Medulla oblongata (tissue), 1 donor: Measurements from ENCODE around the gene LARGE2.
A peak's percentile ranks its signal among the peaks of the same experiment; 100 is the strongest.

Experiments used
- DNase-seq: peaks from one replicate; pipeline ENCODE4 v3.0.0-alpha.2; 2015; ENCODE audit errors: extremely low spot score

Gene LARGE2

GRCh38 chr11:45960387-45961095, 38.1 kb downstream of the LARGE2 start:
- DNase-seq, result no peak

- no peak for DNase-seq
These were observed 39.3 kb downstream of the LARGE2 start for GRCh38 chr11:45961751-45962240.

GRCh38 chr11:45964911-45965389, 42.5 kb downstream of the LARGE2 start:
- DNase-seq, result peak; percentile 85

GRCh38 chr11:45967506-45967905, 45.0 kb downstream of the LARGE2 start:
- DNase-seq, result no peak

- no peak for DNase-seq
These were observed 46.4 kb downstream of the LARGE2 start for GRCh38 chr11:45968901-45969300.

GRCh38 chr11:45973601-45974000, 51.1 kb downstream of the LARGE2 start:
- no peak for DNase-seq

- DNase-seq, result no peak
These were observed 52.4 kb downstream of the LARGE2 start for GRCh38 chr11:45974806-45975205.
